ENCODE measurements around the gene MT1E. TPM values are rescaled to one million over a fixed set of nuclear protein-coding genes. Genes with fewer than 3 reads are reported as not detected.

Gene MT1E
- total RNA-seq, 1 experiment from 2014 or later: not detected

GRCh38 chr16:56623637-56624036 lies 1.9 kb upstream of the MT1E start:
- no peak for DNase-seq (ENCODE audit: extremely low read depth, low read depth)

DNA sequence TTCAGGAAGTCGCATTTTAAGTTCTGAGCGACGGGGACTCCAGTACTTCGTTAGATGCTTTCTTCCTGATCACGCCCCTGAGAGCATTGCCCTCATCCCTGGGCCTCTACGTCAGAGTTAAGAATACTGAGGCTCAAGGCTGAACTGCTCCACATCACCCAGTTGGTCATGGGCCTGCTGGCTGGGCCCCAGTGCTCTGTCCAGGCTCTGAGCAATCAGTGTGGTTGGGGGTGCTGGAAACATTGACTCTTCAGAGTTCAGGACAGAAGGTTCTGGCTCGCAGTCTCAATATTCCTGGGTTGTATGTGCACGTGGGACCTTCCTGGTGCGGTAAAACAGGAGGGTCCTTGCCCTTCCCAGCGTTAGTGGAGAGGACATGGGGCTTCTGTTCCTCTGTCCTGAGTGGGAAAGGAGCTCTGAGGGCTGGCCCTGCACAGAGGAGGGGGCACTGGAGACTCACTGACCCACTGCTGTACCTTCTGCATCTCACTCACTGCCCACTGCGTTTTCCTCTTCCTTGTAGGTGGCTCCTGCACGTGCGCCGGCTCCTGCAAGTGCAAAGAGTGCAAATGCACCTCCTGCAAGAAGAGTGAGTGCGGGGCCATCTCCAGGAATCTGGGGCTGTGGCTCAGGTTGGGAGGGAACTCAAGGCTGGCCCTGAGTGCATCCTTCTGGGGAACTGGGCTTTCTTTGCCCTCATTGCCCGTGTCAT lies 518 bp downstream of the MT1E start:
- no peak for DNase-seq (ENCODE audit: extremely low read depth, low read depth)

- no peak for DNase-seq (ENCODE audit: extremely low read depth, low read depth)
Observed at GRCh38 chr16:56626685-56627084, 1.1 kb downstream of the MT1E start.

DNA sequence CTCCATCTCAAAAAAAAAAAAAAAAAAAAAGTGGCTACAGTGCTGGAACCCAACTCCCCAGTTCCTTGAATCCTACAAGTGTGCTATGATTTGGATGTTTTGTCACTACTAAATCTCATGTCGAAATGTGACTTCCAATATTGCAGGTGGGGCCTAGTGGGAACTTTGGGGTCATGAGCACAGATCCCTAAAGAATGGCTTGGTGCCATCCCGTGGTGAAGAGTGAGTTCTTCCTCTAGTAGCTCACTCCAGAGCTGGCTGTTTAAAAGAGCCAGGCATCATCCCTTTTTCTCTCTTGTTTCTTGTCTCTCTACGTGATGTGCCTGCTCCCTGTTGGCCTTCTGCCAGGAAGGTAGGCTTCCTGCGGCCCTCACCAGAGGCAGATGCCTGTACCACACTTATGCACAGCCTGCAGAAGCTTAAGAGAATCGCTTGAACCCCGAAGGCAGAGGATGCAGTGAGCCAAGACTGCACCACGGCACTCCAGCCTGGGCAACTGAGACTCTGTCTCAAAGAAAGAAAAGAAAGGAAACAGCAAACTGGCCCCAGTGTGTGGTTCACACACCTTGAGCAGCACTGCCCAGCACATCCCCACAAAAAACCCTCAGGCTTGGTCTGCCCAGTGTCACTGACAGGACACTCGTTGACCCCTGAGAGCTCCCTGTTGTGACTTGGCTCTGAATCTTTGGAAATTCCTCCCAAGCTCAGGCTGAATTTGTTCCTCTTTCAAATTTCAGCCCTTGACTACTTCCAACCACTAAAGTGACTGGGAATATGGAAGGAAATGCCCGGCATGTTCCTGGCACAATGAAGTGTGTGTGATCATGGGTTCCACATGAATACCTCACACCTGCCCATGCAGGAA lies 3.1 kb downstream of the MT1E start:
- DNase-seq (ENCODE audit: extremely low read depth, low read depth): no peak

DNA sequence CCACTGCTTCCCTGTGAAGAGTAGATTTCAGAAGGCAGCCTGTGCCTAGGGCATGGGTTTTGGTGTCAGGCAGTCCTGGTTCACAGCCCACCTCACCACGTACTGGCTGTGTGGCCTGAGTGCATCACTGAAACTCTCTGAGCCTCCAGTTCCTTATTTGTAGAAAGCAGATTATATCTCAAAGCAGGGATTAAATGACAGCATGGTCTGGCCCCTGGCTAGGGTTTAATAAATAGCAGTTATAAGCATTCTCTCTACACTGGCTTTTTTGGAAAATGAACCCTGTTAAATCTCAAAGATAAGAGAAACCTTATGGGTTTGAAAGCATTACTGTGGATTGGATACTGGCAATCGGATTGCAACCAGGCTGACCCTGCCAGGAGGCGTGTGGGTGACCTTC lies 4.0 kb downstream of the MT1E start:
- DNase-seq (ENCODE audit: extremely low read depth, low read depth): no peak

DNA sequence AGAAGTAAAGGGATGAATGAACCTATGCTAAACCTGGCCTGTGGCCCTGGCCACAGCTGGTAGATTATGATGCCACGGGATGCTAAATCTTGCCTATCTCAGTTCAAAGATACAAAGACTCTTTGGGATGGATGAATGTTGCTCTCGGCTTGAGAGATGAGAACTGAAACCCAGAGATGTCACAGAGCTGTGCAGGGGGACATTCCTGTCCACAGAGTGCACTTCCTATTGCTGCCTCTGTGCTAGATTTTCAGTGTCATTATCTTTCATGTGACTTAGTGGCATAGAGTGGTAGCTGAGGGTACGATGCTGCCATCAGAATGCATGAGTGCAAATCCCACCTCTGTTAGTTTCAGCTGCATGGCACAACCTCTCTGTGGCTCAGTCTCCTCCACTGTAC lies 4.6 kb downstream of the MT1E start:
- no peak for DNase-seq (ENCODE audit: extremely low read depth, low read depth)

GRCh38 chr16:56631197-56631596 lies 5.6 kb downstream of the MT1E start:
- DNase-seq (ENCODE audit: extremely low read depth, low read depth): no peak

- no peak for DNase-seq (ENCODE audit: extremely low read depth, low read depth)
Observed at GRCh38 chr16:56631832-56632155, 6.2 kb downstream of the MT1E start.

GRCh38 chr16:56632156-56632847 lies 6.7 kb downstream of the MT1E start, which contains the start of gene MT1M:
TSS of gene MT1M (plus strand) at chr16:56632659. CDS start at chr16:56632732, 73 bp downstream.
- DNase-seq (ENCODE audit: extremely low read depth, low read depth): no peak

DNA sequence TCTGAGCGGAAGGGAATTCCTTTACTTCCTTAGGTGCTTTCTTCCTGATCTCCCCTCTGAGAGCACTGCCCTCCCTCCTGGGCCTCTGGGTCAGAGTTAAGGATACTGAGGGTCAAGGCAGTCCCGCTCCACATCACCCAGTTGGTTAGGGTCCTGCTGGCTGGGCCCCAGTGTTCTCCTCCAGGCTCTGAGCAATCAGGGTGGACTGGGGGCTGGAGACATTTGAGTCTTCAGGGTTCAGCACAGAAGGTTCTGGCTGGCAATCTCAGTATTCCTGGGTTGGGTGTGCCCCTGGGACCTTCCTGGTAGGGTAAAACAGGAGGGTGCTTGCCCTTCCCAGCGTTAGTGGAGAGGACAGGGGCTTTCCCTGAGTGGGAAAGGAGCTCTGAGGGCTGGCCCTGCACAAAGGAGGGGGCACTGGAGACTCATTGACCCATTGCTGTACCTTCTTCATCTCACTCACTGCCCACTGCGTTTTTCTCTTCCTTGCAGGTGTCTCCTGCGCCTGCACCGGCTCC lies 7.3 kb downstream of the MT1E start:
- no peak for DNase-seq (ENCODE audit: extremely low read depth, low read depth)

DNA sequence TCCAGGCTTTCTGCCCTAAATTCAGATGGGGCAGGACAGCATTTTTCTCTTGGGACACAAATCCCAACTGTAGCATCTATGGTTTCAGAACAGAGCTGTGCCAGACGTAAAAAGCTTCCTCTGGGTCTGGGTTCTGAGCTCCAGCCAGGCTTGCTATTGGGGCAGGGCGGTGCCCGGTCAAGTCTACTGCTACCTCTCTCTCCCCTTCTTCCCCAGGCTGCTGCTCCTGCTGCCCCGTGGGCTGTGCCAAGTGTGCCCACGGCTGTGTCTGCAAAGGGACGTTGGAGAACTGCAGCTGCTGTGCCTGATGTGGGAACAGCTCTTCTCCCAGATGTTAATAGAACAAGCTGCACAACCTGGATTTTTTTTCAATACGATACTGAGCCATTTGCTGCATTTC lies 8.0 kb downstream of the MT1E start:
- DNase-seq (ENCODE audit: extremely low read depth, low read depth): no peak

GRCh38 chr16:56634715-56635440 lies 9.3 kb downstream of the MT1E start:
- no peak for DNase-seq (ENCODE audit: extremely low read depth, low read depth)

- no peak for DNase-seq (ENCODE audit: extremely low read depth, low read depth)
Observed at GRCh38 chr16:56635441-56635967, 9.9 kb downstream of the MT1E start.

- DNase-seq (ENCODE audit: extremely low read depth, low read depth): no peak
Observed at GRCh38 chr16:56636616-56637413, 11.2 kb downstream of the MT1E start.

GRCh38 chr16:56637814-56638750 lies 12.5 kb downstream of the MT1E start, which contains the start of gene MT1A:
TSS of gene MT1A (plus strand) at chr16:56638666. CDS start at chr16:56638739, 73 bp downstream.
- peak; percentile 49 for DNase-seq (ENCODE audit: extremely low read depth, low read depth)

- DNase-seq (ENCODE audit: extremely low read depth, low read depth): no peak
Observed at GRCh38 chr16:56639045-56639444, 13.5 kb downstream of the MT1E start.

- no peak for DNase-seq (ENCODE audit: extremely low read depth, low read depth)
Observed at GRCh38 chr16:56640076-56640475, 14.5 kb downstream of the MT1E start.

DNA sequence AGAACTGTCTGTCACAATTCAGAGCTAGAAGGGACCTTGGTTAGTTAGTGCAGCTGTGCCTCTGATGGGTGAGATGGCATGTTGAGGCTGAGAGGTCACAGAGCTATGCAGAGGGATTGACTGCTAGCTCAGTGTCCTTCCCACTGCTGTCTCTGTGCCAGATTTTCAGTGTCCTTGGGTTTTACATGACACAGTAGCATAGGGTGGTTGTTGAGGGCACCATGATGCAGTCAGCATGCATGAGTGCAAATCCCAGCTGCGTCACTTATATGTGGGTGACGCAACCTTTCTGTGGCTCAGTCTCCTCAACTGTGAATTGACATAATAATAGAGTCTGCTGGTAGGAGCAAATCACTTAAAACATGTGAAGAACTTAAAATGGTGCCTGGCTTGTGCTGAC lies 15.6 kb downstream of the MT1E start:
- DNase-seq (ENCODE audit: extremely low read depth, low read depth): no peak

All from NCI-H460 (cell line).